ENCODE measurements around the gene IFFO2.

IFFO2 gene

GRCh38 chr1:18941221-18942141 lies 15.0 kb downstream of the IFFO2 start:
- no peak overlapping the region for H3K4me2 ChIP-seq (ENCODE audit: low read length)
- no peaks in the 10 kb centered on the region for H4K20me1 ChIP-seq (ENCODE audit: insufficient read depth, low read length)
- no peak overlapping the region for H3K4me3 ChIP-seq (ENCODE audit: low read depth, low read length, poor library complexity, severe bottlenecking)
- H3K27me3 ChIP-seq (ENCODE audit: insufficient read depth, low read length), result no peaks in the 10 kb centered on the region
- no peaks in the 10 kb centered on the region for H3K9me3 ChIP-seq (ENCODE audit: low read length)
- no peak overlapping the region for H2AFZ ChIP-seq (ENCODE audit: low read length)
- H3K9me2 ChIP-seq (ENCODE audit: low read depth, low read length), result no peaks in the 10 kb centered on the region
- H3K4me1 ChIP-seq (ENCODE audit: insufficient read depth, low read length, severe bottlenecking), result no peaks in the 10 kb centered on the region
- TF ChIP-seq CTCF (IDR thresholded peaks at IDR 0.05; ENCODE audit: low read length) (no peak), EZH2 (IDR thresholded peaks at IDR 0.05; ENCODE audit: borderline replicate concordance, low read length) (no peak)
- H3K79me2 ChIP-seq (ENCODE audit: insufficient read depth, low read length), result no peaks in the 10 kb centered on the region
- no peaks in the 10 kb centered on the region for H3F3A ChIP-seq (ENCODE audit: insufficient read depth, low read length)
- no peak overlapping the region for H3K9ac ChIP-seq (ENCODE audit: low read length)
- no peaks in the 10 kb centered on the region for H3K36me3 ChIP-seq (ENCODE audit: insufficient read depth, low read length)
- no peak overlapping the region for H3K27ac ChIP-seq (ENCODE audit: low read depth, low read length, poor library complexity, severe bottlenecking)

- H3K79me2 ChIP-seq (ENCODE audit: insufficient read depth, low read length), result no peaks in the 10 kb centered on the region
Measured at GRCh38 chr1:18940303-18941020, 16.0 kb downstream of the IFFO2 start.

More at GRCh38 chr1:18940303-18941020, 16.0 kb downstream of the IFFO2 start:
- Histone ChIP-seq H3K4me1 (ENCODE audit: insufficient read depth, low read length, severe bottlenecking) (no peaks in the 10 kb centered on the region), H3F3A (ENCODE audit: insufficient read depth, low read length) (no peaks in the 10 kb centered on the region), H3K4me2 (ENCODE audit: low read length) (no peak overlapping the region), H2AFZ (ENCODE audit: low read length) (no peak overlapping the region), H4K20me1 (ENCODE audit: insufficient read depth, low read length) (no peaks in the 10 kb centered on the region), H3K9ac (ENCODE audit: low read length) (no peak overlapping the region), H3K27ac (ENCODE audit: low read depth, low read length, poor library complexity, severe bottlenecking) (no peak overlapping the region), H3K9me2 (ENCODE audit: low read depth, low read length) (no peaks in the 10 kb centered on the region), H3K9me3 (ENCODE audit: low read length) (no peaks in the 10 kb centered on the region), H3K36me3 (ENCODE audit: insufficient read depth, low read length) (no peaks in the 10 kb centered on the region), H3K27me3 (ENCODE audit: insufficient read depth, low read length) (no peaks in the 10 kb centered on the region), H3K4me3 (ENCODE audit: low read depth, low read length, poor library complexity, severe bottlenecking) (no peak overlapping the region)
- TF ChIP-seq CTCF (IDR thresholded peaks at IDR 0.05; ENCODE audit: low read length) (no peak), EZH2 (IDR thresholded peaks at IDR 0.05; ENCODE audit: borderline replicate concordance, low read length) (no peak)

Measured in OCI-LY1 (cell line).